ENCODE data around the gene RNF125. TPM values are rescaled to one million over a fixed set of nuclear protein-coding genes. Genes with fewer than 3 reads are reported as not detected.

Gene RNF125
- total and polyA plus RNA-seq, 9 of the 15 experiments (the other 6 are each of a cell fraction or from before 2014, with no cell fraction given), result 0.01 to 0.29 (median 0.07) TPM; not detected in 1

DNA sequence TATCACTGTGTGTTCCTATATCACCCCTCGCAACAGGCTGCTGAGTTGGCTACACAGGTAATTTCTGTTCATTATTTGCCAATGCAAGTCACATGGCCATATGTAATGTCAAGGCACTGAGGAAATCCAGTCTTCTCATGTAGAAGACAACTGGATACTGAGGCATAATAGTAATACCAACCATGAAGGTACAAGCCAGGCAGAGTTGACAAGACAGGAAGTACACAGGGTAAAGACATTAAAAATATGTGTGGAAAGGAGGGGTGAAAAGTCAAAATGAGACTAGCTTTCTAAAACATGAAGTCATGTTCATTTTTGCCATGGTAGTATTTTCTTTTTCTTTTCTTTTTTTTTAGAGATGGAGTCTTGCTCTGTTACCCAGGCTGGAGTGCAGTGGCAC is 55.6 kb downstream of the RNF125 start:
- no peaks in the 10 kb centered on the region for H3K79me2 ChIP-seq (ENCODE audit: control insufficient read depth, insufficient read depth, low read length)
- CTCF ChIA-PET (ENCODE audit: low intra/inter-chr PET ratio), result no interaction called here
- no peaks in the 10 kb centered on the region for H3K9me1 ChIP-seq (ENCODE audit: control insufficient read depth, insufficient read depth, low read length)
- in situ Hi-C loops (cut with MboI) (no loop called here), intact Hi-C loops (cut with micrococcal nuclease) (no loop called here)
- FAIRE-seq, result no peak
- H3K36me3 ChIP-seq (ENCODE audit: control insufficient read depth, insufficient read depth, low read length), result no peaks in the 10 kb centered on the region
- no peak for DNase-seq (ENCODE audit: extremely low read depth in 1 of 4, low spot score in 3 of 4)
- no peak overlapping the region for H3K9ac ChIP-seq (ENCODE audit: insufficient read depth in 1 of 2, low read depth in 2 of 2, low read length in 2 of 2)
- no peak overlapping the region for H2AFZ ChIP-seq (ENCODE audit: low read depth, low read length)
- no peaks in the 10 kb centered on the region for H3K4me1 ChIP-seq (replicated peaks in 1 of 2; ENCODE audit: control insufficient read depth in 2 of 2, insufficient read depth in 2 of 2, low read length in 2 of 2)
- H3K4me2 ChIP-seq (ENCODE audit: insufficient read depth, low read length), result no peak overlapping the region
- H4K20me1 ChIP-seq (replicated peaks; ENCODE audit: control insufficient read depth, insufficient read depth, low read length), result no peaks in the 10 kb centered on the region
- H3K9me3 ChIP-seq (replicated peaks; ENCODE audit: control insufficient read depth, insufficient read depth, low read depth, low read length), result no peaks in the 10 kb centered on the region
- POLR2A ChIA-PET, result no interaction called here
- no peak for ATAC-seq
- no TSS peak for BruUV-seq (replicated peaks)
- H3K27ac ChIP-seq (ENCODE audit: extremely low read depth, low read depth, low read length), result no peak overlapping the region
- peaks cover 4 to 8% of the 10 kb centered on the region in 2 experiments; a peak in 4 of 5 replicates for H3K27me3 ChIP-seq (ENCODE audit: control insufficient read depth in 2 of 2, insufficient read depth in 2 of 2, low read length in 2 of 2)
- no peak overlapping the region for H3K4me3 ChIP-seq
- WGBS (ENCODE audit: insufficient coverage, low coverage, missing lambda C conversion rate), result 36% methylated on average over 1 of the region's 1 CpG
- TF ChIP-seq YBX1 (IDR thresholded peaks at IDR 0.05), result no peak
- TF ChIP-seq ZNF143 (CRISPR knock-in tag; IDR thresholded peaks at IDR 0.05), result no peak
- TF ChIP-seq ESRRA (IDR thresholded peaks at IDR 0.05; ENCODE audit: borderline replicate concordance, low read depth), result no peak
- TF ChIP-seq, protein P1, sequence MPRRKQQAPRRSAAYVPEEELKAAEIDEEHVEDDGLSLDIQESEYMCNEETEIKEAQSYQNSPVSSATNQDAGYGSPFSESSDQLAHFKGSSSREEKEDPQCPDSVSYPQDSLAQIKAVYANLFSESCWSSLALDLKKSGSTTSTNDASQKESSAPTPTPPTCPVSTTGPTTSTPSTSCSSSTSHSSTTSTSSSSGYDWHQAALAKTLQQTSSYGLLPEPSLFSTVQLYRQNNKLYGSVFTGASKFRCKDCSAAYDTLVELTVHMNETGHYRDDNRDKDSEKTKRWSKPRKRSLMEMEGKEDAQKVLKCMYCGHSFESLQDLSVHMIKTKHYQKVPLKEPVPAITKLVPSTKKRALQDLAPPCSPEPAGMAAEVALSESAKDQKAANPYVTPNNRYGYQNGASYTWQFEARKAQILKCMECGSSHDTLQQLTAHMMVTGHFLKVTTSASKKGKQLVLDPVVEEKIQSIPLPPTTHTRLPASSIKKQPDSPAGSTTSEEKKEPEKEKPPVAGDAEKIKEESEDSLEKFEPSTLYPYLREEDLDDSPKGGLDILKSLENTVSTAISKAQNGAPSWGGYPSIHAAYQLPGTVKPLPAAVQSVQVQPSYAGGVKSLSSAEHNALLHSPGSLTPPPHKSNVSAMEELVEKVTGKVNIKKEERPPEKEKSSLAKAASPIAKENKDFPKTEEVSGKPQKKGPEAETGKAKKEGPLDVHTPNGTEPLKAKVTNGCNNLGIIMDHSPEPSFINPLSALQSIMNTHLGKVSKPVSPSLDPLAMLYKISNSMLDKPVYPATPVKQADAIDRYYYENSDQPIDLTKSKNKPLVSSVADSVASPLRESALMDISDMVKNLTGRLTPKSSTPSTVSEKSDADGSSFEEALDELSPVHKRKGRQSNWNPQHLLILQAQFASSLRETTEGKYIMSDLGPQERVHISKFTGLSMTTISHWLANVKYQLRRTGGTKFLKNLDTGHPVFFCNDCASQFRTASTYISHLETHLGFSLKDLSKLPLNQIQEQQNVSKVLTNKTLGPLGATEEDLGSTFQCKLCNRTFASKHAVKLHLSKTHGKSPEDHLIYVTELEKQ (CRISPR knock-in tag; IDR thresholded peaks at IDR 0.05), result no peak
- TF ChIP-seq, protein P2, sequence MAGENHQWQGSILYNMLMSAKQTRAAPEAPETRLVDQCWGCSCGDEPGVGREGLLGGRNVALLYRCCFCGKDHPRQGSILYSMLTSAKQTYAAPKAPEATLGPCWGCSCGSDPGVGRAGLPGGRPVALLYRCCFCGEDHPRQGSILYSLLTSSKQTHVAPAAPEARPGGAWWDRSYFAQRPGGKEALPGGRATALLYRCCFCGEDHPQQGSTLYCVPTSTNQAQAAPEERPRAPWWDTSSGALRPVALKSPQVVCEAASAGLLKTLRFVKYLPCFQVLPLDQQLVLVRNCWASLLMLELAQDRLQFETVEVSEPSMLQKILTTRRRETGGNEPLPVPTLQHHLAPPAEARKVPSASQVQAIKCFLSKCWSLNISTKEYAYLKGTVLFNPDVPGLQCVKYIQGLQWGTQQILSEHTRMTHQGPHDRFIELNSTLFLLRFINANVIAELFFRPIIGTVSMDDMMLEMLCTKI (IDR thresholded peaks at IDR 0.05; ENCODE audit: partially characterized antibody), result no peak
- TF ChIP-seq NUFIP1 (IDR thresholded peaks at IDR 0.05; ENCODE audit: partially characterized antibody), result no peak
- no peak for TF ChIP-seq TBP (optimal IDR thresholded peaks at IDR 0.05; ENCODE audit: low read depth, low read length)
- TF ChIP-seq SRSF3 (IDR thresholded peaks at IDR 0.05; ENCODE audit: insufficient read depth, low read length), result no peak
- TF ChIP-seq ZNF24 (IDR thresholded peaks at IDR 0.05), result no peak
- TF ChIP-seq THRB (CRISPR knock-in tag; conservative IDR thresholded peaks at IDR 0.05), result no peak
- TF ChIP-seq NFYB (IDR thresholded peaks at IDR 0.05; ENCODE audit: extremely low read depth, insufficient read length), result no peak
- no peak for TF ChIP-seq MLX (CRISPR knock-in tag; conservative IDR thresholded peaks at IDR 0.05)
- TF ChIP-seq ZNF830 (CRISPR knock-in tag; IDR thresholded peaks at IDR 0.05), result no peak
- TF ChIP-seq, protein P3, sequence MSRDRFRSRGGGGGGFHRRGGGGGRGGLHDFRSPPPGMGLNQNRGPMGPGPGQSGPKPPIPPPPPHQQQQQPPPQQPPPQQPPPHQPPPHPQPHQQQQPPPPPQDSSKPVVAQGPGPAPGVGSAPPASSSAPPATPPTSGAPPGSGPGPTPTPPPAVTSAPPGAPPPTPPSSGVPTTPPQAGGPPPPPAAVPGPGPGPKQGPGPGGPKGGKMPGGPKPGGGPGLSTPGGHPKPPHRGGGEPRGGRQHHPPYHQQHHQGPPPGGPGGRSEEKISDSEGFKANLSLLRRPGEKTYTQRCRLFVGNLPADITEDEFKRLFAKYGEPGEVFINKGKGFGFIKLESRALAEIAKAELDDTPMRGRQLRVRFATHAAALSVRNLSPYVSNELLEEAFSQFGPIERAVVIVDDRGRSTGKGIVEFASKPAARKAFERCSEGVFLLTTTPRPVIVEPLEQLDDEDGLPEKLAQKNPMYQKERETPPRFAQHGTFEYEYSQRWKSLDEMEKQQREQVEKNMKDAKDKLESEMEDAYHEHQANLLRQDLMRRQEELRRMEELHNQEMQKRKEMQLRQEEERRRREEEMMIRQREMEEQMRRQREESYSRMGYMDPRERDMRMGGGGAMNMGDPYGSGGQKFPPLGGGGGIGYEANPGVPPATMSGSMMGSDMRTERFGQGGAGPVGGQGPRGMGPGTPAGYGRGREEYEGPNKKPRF (IDR thresholded peaks at IDR 0.05; ENCODE audit: low read depth, low read length), result no peak
- no peak for TF ChIP-seq HNRNPH1 (optimal IDR thresholded peaks at IDR 0.05; ENCODE audit: low read depth, low read length)
